IgD-negative memory B cell (primary cell): Measurements from ENCODE around the gene GPC6. TPM values are rescaled to one million over a fixed set of nuclear protein-coding genes. Genes with fewer than 3 reads are reported as not detected.
"Not testable (repeated sequence)": the region's sequence is repeated elsewhere in the genome, so short reads cannot be mapped to it uniquely, and the experiment has no call there.

Source experiments
- H3K27ac Mint-ChIP-seq, 3 donors: one replicate each; pipeline ENCODE4 v1.8.0; 2020 to 2022; ENCODE audit warnings: mild to moderate bottlenecking in 3 of 3, mixed read lengths in 3 of 3, moderate library complexity in 1 of 3
- H3K27me3 Mint-ChIP-seq: one replicate; pipeline ENCODE4 v1.8.0; 2021; ENCODE audit warnings: mixed read lengths
- H3K36me3 Mint-ChIP-seq: one replicate; pipeline ENCODE4 v1.8.0; 2020; ENCODE audit warnings: mild to moderate bottlenecking, mixed read lengths
- H3K4me1 Mint-ChIP-seq, 3 donors: one replicate each; pipeline ENCODE4 v1.8.0; 2020 to 2022; ENCODE audit warnings: mixed read lengths in 3 of 3, mild to moderate bottlenecking in 1 of 3
- H3K4me3 Mint-ChIP-seq, 4 donors: one replicate each; pipeline ENCODE4 v1.8.0; 2020 to 2022; ENCODE audit warnings: mild to moderate bottlenecking in 4 of 4, mixed read lengths in 4 of 4, moderate library complexity in 3 of 4
- H3K9me3 Mint-ChIP-seq, 3 donors: one replicate each; pipeline ENCODE4 v1.8.0; 2020 to 2021; ENCODE audit warnings: mixed read lengths in 3 of 3, mild to moderate bottlenecking in 1 of 3
- polyA plus RNA-seq: library from polyadenylated mRNA; unstranded; fragments of 300-500 nt; fragmentation: Illumina TruSeq; gene quantifications from one replicate; pipeline ENCODE4 v1.2.3, GENCODE V29; 2021

GPC6 gene
- polyA plus RNA-seq, 1 donor from 2014 or later = not detected

DNA sequence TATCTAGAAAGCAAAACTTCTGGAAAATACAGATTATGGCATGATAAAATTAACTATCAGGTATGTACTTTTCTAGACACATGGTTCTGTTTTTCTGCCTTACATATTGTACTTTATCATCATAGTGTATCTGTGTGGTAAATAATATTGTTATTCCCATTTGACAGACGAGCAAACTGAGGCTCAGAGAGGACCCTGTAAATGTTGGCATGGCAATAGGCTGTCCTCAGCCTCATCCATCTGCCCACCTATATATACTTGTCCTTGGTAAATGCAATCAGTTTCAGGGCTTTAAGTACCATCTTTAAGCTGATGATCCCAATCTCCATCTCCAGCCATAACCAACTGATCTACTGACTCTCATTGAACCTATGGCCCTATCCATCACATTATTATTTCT, 1074.9 kb downstream of the GPC6 start:
- H3K36me3 Mint-ChIP-seq = no peaks in the 10 kb centered on the region
- no peaks in the 10 kb centered on the region for H3K4me1 Mint-ChIP-seq
- no peak overlapping the region for H3K4me3 Mint-ChIP-seq
- H3K27ac Mint-ChIP-seq = no peak overlapping the region
- H3K9me3 Mint-ChIP-seq = peaks cover 0 to 4% (median 1%) of the 10 kb centered on the region in 3 donors
- peaks cover 3% of the 10 kb centered on the region for H3K27me3 Mint-ChIP-seq

DNA sequence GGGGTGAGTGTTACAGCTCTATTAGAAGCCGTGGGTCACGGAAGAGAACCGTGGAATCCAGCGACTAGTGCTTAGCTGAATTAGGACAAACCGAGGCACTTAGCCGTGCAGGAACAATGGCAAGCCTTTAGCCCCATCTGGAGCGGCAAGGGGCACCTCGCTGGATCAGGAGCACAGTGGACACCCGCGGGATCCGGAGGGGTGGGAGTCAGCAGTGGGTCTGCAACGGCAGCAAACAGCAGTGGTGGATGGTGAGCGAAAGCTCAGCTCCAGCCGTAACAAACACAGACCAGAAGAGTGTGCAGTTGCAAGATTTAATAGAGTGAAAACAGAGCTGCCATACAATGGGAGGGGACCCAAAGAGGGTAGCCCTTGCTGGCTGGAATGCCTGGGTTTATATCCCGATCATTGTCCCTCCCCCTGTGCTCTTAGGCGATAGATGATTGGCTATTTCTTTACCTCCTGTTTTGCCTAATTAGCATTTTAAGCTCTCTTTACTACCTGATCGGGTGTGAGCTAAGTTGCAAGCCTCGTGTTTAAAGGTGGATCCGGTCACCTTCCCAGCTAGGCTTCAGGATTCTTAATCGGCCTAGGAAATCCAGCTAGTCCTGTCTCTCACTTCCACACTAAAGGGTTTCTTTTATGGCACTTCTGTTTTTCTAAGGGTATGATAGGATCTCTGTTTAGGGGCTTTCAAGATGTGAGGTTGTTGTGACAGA, 1076.4 kb downstream of the GPC6 start:
- not testable (repeated sequence) for H3K27me3 Mint-ChIP-seq, H3K4me3 Mint-ChIP-seq, H3K9me3 Mint-ChIP-seq, H3K36me3 Mint-ChIP-seq, H3K4me1 Mint-ChIP-seq, H3K27ac Mint-ChIP-seq

DNA sequence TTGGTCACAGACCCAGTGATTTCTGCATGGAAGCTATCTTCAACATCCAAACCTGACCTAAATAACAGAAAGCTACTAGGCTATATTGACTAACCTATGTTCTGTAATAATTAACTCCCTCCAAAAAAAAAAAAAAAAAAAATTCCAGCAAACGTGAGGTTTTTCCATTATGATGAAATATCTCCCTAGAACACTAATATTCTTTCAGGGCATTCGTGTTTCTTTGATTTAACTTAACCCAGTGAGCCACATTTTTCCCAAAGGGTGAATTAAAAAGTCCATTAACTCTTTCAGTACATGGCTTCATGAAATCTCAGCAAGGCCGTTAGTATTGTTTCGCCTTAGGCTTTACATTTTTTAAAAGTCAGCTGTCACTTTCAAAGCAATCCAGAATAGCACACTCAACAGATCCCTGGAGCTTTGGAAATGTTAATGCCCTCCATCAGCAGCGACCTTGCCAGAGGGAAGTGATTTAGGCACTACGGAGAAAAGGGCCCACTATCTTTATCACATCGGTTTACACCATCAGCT, 1077.1 kb downstream of the GPC6 start:
- Mint-ChIP-seq H3K4me1 (no peaks in the 10 kb centered on the region), H3K36me3 (no peaks in the 10 kb centered on the region), H3K9me3 (peaks cover 0 to 4% (median 1%) of the 10 kb centered on the region in 3 donors), H3K27me3 (peaks cover 3% of the 10 kb centered on the region), H3K4me3 (no peak overlapping the region), H3K27ac (no peak overlapping the region)

DNA sequence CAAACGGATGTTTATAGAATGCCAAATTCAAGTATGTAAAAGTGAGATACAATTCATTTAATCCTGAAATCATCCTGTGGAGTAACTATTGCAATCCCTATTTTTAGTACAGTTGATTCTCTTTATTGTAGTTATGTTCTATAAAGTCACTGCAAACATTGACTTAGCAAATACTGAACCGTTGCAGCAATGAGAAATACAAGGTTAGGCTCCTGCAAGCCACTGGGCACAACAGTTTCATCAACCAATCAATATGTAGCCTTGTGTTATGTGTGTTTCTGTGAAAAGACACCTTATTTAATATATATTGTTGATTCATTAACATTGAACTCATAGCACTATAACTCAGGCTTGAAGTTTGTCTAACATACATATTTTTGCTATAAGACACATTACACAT, 1078.4 kb downstream of the GPC6 start:
- no peaks in the 10 kb centered on the region for H3K36me3 Mint-ChIP-seq
- H3K9me3 Mint-ChIP-seq = peaks cover 0 to 4% (median 1%) of the 10 kb centered on the region in 3 donors
- no peak overlapping the region for H3K4me3 Mint-ChIP-seq
- H3K27me3 Mint-ChIP-seq = peaks cover 3% of the 10 kb centered on the region
- no peak overlapping the region for H3K27ac Mint-ChIP-seq
- no peaks in the 10 kb centered on the region for H3K4me1 Mint-ChIP-seq

DNA sequence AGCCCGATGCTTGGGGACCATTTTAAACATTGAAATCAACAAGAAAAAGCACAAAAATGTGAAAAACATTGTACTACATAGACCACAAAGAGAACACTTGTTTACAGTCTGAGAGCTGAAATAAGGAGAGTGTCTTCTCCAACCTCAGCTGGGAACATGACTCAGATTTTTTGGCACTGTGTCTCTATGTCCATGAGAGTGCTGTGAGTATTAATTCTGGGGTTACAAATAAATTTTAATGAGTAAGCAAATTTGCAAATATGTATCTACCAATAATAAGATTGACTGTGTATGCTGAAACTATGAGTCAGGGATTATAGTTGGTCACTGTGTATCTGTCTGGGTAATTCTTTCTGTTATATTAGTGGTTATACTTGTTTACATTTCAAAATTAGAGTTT, 1078.9 kb downstream of the GPC6 start:
- peaks cover 0 to 4% (median 0%) of the 10 kb centered on the region in 3 donors for H3K9me3 Mint-ChIP-seq
- no peak overlapping the region for H3K27ac Mint-ChIP-seq
- no peak overlapping the region for H3K4me3 Mint-ChIP-seq
- H3K4me1 Mint-ChIP-seq = no peaks in the 10 kb centered on the region
- peaks cover 3% of the 10 kb centered on the region for H3K27me3 Mint-ChIP-seq
- no peaks in the 10 kb centered on the region for H3K36me3 Mint-ChIP-seq

DNA sequence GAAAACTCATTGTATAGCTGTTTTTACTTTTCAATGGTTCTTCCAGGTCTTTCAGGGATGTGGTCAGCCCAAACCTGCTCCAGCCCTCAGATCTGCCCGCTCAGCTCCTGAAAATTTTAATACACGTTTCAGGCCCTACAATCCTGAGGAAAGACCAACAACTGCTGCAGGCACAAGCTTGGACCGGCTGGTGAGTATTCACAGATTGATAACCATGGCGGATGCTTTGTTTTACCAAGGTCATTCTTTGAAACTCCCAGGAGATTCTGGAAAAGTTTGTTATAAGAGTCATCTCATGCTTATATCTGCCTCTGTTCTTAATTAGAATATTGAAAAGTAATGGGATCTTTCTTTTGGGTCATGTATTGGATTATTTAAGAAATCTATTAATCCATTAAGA, 1079.3 kb downstream of the GPC6 start:
- H3K4me3 Mint-ChIP-seq = no peak overlapping the region
- peaks cover 3% of the 10 kb centered on the region for H3K27me3 Mint-ChIP-seq
- no peaks in the 10 kb centered on the region for H3K36me3 Mint-ChIP-seq
- H3K27ac Mint-ChIP-seq = no peak overlapping the region
- H3K9me3 Mint-ChIP-seq = peaks cover 0 to 4% (median 0%) of the 10 kb centered on the region in 3 donors
- no peaks in the 10 kb centered on the region for H3K4me1 Mint-ChIP-seq

DNA sequence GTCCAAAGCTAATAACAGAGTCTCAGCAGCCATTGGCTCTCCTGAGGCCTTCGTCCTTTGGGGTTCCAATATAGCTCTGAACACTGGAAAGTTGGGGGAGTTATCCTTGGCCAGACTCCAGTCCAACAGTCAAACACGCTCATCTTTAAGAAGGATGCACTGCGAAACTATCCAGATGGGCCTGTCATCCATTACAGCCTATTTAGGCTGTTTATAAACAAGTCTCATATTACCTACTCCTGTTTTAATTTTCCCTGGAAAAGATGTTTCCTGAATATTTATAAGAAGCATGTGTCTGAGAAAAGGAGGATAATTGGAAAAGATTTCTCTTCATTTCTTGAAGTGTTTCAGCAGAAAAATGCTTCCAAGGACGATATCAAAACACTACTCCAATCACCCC, 1082.2 kb downstream of the GPC6 start:
- H3K9me3 Mint-ChIP-seq = no peaks in the 10 kb centered on the region
- peaks cover 0 to 5% (median 5%) of the 10 kb centered on the region in 3 donors for H3K4me1 Mint-ChIP-seq
- H3K4me3 Mint-ChIP-seq = no peak overlapping the region

DNA sequence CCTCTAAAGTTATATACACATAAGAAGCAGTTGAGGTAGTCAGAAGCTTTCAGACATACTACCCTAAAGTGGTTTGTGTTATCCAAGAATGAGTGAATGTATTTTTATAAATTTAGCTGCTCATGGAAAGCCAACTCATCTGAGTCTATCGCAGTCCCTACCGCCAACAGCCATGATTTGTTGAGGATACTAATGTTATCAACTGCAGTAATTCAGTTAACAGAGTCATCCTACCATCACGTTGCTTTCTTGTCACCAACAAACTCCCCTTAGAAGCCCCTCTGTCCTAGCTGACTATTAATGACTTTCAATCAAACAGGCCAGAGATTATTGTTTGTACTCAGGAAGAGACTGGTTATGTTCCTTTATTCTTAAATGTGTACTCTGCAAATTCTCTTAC, 1083.0 kb downstream of the GPC6 start:
- no peaks in the 10 kb centered on the region for H3K9me3 Mint-ChIP-seq
- H3K36me3 Mint-ChIP-seq = no peaks in the 10 kb centered on the region
- H3K4me1 Mint-ChIP-seq = peaks cover 0 to 5% (median 5%) of the 10 kb centered on the region in 3 donors
- no peaks in the 10 kb centered on the region for H3K27me3 Mint-ChIP-seq
- no peak overlapping the region for H3K4me3 Mint-ChIP-seq
- H3K27ac Mint-ChIP-seq = no peak overlapping the region

More for the DNA sequence above, 1082.2 kb downstream of the GPC6 start:
- Mint-ChIP-seq H3K36me3 (no peaks in the 10 kb centered on the region), H3K27ac (no peak overlapping the region), H3K27me3 (no peaks in the 10 kb centered on the region)

DNA sequence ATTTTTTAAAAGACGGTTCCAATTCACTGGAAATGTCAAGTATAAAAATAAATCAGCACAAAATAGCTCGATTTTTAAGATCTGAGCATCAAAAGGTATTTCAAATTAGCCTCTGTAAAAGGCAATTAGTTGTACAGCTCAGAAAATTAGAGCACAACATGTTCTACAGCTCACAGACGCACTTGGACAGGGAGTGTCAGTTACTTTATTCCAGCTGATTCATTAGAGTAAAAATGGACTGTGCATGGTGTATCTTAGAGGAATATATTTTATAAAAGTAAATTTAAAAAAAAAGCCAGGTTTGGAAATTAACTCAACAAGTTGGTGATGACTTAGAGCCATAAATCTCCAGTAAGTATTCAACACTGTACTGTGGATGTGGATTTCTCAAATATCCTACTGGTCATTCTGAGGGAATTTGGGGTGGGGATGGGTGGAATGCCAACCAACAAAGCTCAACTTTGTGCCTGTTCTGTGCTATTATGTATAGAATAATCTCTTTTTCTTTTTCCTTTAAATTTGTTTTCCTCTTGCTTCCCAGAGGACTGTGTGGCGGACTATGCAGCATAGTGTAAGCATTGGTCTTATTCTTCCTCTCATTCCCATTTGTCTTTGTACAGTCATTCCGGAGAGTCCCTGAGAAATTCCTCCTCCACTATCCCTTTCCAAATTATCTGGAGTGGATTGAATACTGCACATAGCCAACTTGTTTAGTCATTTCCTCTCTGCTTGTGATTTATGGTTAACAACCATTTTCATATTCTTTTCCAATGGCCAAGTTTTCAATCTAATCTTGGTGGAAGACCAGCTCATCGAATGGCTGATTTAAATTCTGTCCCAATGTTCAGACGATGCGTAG, 1083.6 kb downstream of the GPC6 start:
- Mint-ChIP-seq H3K4me3 (no peak overlapping the region), H3K36me3 (no peaks in the 10 kb centered on the region), H3K9me3 (no peaks in the 10 kb centered on the region), H3K27me3 (no peaks in the 10 kb centered on the region), H3K4me1 (peaks cover 0 to 5% (median 5%) of the 10 kb centered on the region in 3 donors), H3K27ac (no peak overlapping the region)

DNA sequence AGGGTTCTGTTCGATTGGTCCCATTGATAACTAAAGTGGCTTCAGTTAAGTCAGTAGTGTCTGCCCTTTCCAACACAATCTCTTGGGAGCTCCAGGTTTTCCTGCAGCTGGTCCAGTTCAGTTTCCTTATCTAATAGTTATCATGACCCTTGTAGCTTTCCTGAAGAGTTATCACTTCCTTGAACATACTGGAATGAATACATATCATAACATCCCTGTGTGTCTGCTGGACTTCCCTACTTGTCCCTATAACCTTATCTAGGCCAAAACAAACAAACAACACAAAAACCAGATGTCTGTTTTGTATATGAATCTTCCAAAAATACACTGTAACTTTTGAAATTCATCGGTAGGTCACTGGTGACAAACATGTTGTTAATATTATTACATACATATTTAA, 1085.3 kb downstream of the GPC6 start:
- no peaks in the 10 kb centered on the region for H3K36me3 Mint-ChIP-seq
- H3K9me3 Mint-ChIP-seq = no peaks in the 10 kb centered on the region
- peaks cover 0 to 7% (median 5%) of the 10 kb centered on the region in 3 donors for H3K4me1 Mint-ChIP-seq
- no peak overlapping the region for H3K4me3 Mint-ChIP-seq
- no peak overlapping the region for H3K27ac Mint-ChIP-seq
- no peaks in the 10 kb centered on the region for H3K27me3 Mint-ChIP-seq

DNA sequence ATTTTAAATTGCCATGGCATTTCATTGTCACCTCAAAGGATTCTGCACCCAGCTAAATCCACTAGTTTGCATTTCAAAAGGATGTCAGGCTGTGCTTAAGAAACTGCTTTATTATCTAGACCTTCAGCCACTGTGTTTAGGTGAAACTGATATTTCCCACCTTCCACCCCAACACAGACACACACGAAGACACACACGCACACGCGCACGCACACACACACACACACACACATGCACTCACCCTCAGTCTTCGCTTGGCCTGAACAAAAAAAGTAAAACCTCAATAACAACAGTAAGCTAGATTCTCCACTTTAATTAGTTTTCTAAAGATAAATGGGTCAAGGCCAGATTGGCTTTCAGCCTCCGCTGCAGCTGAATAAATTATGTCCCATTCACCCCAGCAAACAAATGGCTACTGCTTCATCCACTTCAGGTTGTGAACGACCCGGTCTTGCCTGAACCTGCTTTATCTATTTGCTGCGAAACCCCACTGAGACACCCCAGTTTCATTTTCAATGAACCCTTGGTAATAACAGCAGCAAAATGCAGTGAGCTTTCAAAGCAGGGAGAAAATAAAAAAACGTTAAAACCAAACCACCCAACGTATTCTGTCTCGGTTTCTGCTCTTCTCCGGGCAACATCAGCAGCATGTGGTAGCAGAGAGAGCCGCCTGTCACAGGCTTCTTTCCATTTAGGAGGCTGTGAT, 1086.1 kb downstream of the GPC6 start:
- H3K36me3 Mint-ChIP-seq = no peaks in the 10 kb centered on the region
- no peak overlapping the region for H3K27ac Mint-ChIP-seq
- H3K4me3 Mint-ChIP-seq = peak overlapping the region in 3 of 4 donors; percentile 14 to 67 (median 57)
- peaks cover 0 to 10% (median 8%) of the 10 kb centered on the region in 3 donors for H3K4me1 Mint-ChIP-seq
- H3K9me3 Mint-ChIP-seq = no peaks in the 10 kb centered on the region
- no peaks in the 10 kb centered on the region for H3K27me3 Mint-ChIP-seq

DNA sequence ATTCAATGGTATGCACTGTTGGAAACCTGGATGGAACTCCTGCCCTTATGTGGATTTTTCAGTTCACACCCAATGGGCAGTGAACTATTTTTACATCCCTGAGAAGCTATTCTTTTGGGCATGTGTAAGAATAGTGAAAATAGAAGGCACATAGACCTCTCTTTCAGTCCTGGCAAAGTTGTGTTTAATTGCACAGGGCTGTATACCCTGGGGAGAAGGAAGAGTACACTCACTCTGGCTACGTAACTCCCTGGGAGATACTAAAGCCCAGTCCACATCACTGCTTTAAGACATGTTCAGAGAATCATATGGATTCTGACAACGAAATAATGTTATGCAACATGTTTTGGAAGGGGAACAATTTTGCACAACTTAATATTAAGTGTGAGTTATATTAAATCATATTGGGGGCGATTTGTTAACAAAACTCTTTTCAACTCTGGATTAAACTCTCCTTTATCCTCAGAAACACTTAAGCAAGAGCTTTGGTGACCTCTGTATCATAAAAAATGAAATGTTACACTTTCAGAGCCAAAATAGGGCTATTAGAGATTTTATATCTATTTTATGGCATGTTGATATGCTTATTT, 1086.8 kb downstream of the GPC6 start:
- no peaks in the 10 kb centered on the region for H3K9me3 Mint-ChIP-seq
- H3K4me3 Mint-ChIP-seq = no peak overlapping the region
- no peak overlapping the region for H3K27ac Mint-ChIP-seq
- H3K36me3 Mint-ChIP-seq = no peaks in the 10 kb centered on the region
- H3K4me1 Mint-ChIP-seq = peaks cover 0 to 10% (median 8%) of the 10 kb centered on the region in 3 donors
- no peaks in the 10 kb centered on the region for H3K27me3 Mint-ChIP-seq

DNA sequence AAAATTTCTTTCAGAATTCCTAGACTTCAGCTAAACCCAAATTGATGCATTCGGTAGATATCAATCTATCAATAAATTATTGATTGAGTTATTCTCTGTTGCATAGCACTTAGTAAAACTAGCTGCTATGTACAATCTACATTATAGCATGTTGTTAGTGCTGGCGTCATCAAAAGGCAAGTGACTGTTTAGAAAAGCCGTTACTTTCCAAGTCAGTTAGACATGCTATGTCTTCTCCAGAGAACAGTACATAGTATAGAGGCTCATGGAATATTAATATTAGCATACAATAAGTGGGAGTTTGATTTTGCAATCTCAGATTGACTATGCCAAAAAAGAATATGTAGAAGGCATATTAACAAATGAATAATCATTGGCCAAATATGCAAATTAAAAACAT, 1087.3 kb downstream of the GPC6 start:
- Mint-ChIP-seq H3K4me1 (peaks cover 0 to 10% (median 8%) of the 10 kb centered on the region in 3 donors), H3K27me3 (no peaks in the 10 kb centered on the region), H3K27ac (no peak overlapping the region), H3K36me3 (no peaks in the 10 kb centered on the region), H3K9me3 (no peaks in the 10 kb centered on the region), H3K4me3 (no peak overlapping the region)

DNA sequence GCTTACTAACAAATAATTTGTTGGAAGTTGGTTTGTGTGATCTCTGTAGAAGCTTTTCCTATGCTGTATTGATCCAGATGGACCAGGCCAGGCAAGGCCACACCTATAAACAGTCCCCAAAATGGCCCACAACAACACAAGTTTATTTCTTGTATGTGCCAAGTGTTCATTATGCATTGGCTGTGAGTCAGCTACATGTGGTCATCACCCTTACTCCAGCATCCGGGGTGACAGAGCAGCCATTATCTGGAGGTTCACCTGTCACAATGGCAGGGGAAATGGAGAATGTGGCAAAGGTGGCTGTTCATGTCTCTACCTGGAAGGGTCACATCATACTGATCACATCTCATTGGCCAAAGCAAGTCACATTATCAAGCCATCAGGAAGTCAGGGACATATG, 1088.6 kb downstream of the GPC6 start:
- Mint-ChIP-seq H3K27ac (no peak overlapping the region), H3K4me3 (no peak overlapping the region), H3K36me3 (no peaks in the 10 kb centered on the region), H3K27me3 (no peaks in the 10 kb centered on the region), H3K4me1 (peaks cover 0 to 10% (median 8%) of the 10 kb centered on the region in 3 donors), H3K9me3 (peaks cover 0 to under 1% (median 0%) of the 10 kb centered on the region in 3 donors)
